ENCODE results near the gene NEAT1. TPM values are rescaled to one million over a fixed set of nuclear protein-coding genes. Genes with fewer than 3 reads are reported as not detected.

NEAT1 gene
- total RNA-seq, 6 experiments from 2014 or later: 202 to 1,225 (median 767) TPM

- H3K4me1 ChIP-seq: peaks cover 0 to 10% (median 2%) of the 10 kb centered on the region in 4 donors
Observed at GRCh38 chr11:65392186-65392829, 30.3 kb upstream of the NEAT1 start.

DNA sequence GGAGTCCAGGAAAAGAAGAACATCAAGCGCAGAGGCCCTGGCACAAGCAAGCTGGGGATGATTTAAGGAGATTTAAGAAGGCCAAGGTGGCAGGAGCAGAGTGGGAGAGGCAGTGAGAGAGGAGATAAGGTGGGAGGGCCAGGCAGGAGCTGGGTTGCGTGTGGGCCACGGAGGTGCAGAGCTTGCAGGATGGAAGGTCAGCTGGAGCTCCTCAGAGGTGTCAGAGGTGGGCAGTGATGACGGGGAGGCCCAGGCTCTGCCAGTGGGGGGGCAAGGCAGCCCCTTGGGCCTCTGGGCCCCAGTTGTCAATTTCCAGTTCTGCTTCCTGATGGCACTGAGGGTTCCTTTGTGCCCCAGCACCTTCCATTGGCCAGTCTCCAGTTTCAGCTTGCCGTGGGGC is 29.7 kb upstream of the NEAT1 start:
- ATAC-seq (no peak), DNase-seq (no peak)
- H3K27me3 ChIP-seq: no peaks in the 10 kb centered on the region
- H3K4me3 ChIP-seq: no peak overlapping the region
- H3K9me3 ChIP-seq: no peaks in the 10 kb centered on the region
- intact Hi-C loops (cut with DNase I): loop anchor here in 1 of 2 donors (5.0 kb wide), 1 partner anchor 36 kb away; no protein-coding TSS in a partner anchor
- peaks cover 0 to 10% (median 0%) of the 10 kb centered on the region in 4 donors for H3K4me1 ChIP-seq
- no peak for TF ChIP-seq POLR2A (IDR thresholded peaks at IDR 0.05)
- no peak for TF ChIP-seq CTCF (IDR thresholded peaks at IDR 0.05)
- WGBS (ENCODE audit: insufficient coverage, low coverage, low lambda C conversion rate, missing lambda C conversion rate): 82% methylated on average over 3 of the region's 5 CpGs
- H3K27ac ChIP-seq: no peak overlapping the region
- peaks cover 0 to 11% (median 5%) of the 10 kb centered on the region in 4 donors for H3K36me3 ChIP-seq

More at GRCh38 chr11:65392186-65392829, 30.3 kb upstream of the NEAT1 start:
- intact Hi-C loops (cut with DNase I): loop anchor here in 1 of 2 donors (5.0 kb wide), 1 partner anchor 35 kb away; no protein-coding TSS in a partner anchor
- TF ChIP-seq POLR2A (IDR thresholded peaks at IDR 0.05) (no peak), CTCF (IDR thresholded peaks at IDR 0.05) (no peak)
- DNase-seq (peak in 1 of 3 donors; percentile 50), ATAC-seq (no peak)
- H3K27me3 ChIP-seq: no peaks in the 10 kb centered on the region
- H3K27ac ChIP-seq: peak overlapping the region in 1 of 3 donors; percentile 33
- H3K36me3 ChIP-seq: peaks cover 0 to 11% (median 5%) of the 10 kb centered on the region in 4 donors
- H3K4me3 ChIP-seq: no peak overlapping the region
- no peaks in the 10 kb centered on the region for H3K9me3 ChIP-seq
- 100% methylated on average over 2 of the region's 13 CpGs for WGBS (ENCODE audit: insufficient coverage, low coverage, low lambda C conversion rate, missing lambda C conversion rate)

DNA sequence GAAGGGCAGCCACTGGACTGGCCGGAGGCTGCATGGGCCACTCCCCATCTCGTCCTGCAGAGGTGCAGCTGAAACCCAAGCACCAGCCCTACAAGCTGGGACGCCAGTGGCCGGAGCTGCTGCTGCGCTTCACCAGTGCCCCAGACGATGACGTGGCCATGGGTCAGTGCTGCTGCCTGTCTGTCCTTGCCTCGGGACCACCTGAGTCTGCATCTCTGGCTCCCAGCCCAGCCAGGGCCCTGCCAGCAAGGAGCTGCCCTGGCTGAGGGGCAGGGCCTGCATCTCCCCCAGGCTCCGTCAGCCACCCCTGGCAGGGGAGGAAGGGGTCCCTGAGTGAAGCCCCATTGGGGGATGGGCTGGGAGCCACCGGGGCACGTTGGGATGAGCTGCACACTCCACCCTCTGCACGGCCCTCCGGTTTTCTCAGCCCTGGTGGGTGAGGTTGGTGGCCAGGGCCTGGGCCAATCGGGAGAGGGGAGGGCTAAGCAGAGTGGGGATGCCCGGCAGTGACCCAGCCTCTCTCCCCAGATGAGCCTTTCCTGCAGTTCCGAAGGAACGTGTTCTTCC is 29.0 kb upstream of the NEAT1 start:
- intact Hi-C loops (cut with DNase I): loop anchor here in 1 of 2 donors (5.0 kb wide), 1 partner anchor 36 kb away; no protein-coding TSS in a partner anchor
- H3K9me3 ChIP-seq: no peaks in the 10 kb centered on the region
- WGBS (ENCODE audit: insufficient coverage, low coverage, low lambda C conversion rate, missing lambda C conversion rate): no CpG with 5 or more reads among the region's 17 CpGs
- no peak overlapping the region for H3K27ac ChIP-seq
- H3K4me1 ChIP-seq: peaks cover 0 to 3% (median 0%) of the 10 kb centered on the region in 4 donors
- TF ChIP-seq POLR2A (IDR thresholded peaks at IDR 0.05) (no peak), CTCF (IDR thresholded peaks at IDR 0.05) (no peak)
- ATAC-seq: no peak
- H3K27me3 ChIP-seq: no peaks in the 10 kb centered on the region
- peaks cover 0 to 11% (median 5%) of the 10 kb centered on the region in 4 donors for H3K36me3 ChIP-seq
- peak in 2 of 3 donors; percentile 46 to 54 for DNase-seq
- no peak overlapping the region for H3K4me3 ChIP-seq

DNA sequence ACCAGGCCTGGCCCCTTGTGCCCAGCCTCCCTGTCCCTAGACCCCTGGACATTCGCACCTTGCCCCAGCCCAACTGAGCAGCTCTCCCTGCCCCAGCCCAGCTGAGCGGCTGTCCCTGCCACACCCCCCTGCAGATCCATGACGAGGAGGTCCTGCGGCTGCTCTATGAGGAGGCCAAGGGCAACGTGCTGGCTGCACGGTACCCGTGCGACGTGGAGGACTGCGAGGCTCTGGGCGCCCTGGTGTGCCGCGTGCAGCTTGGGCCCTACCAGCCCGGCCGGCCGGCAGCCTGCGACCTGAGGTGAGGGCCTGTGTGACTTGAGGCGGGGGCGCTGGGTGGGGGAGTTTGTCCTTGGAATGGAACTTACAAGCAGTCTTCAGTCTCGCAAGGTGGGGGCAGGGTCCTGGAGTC is 28.5 kb upstream of the NEAT1 start:
- peaks cover 0 to 11% (median 5%) of the 10 kb centered on the region in 4 donors for H3K36me3 ChIP-seq
- ATAC-seq: no peak

More for the DNA sequence above, 28.5 kb upstream of the NEAT1 start:
- WGBS (ENCODE audit: insufficient coverage, low coverage, low lambda C conversion rate, missing lambda C conversion rate): 100% methylated on average over 1 of the region's 20 CpGs
- H3K4me1 ChIP-seq: no peaks in the 10 kb centered on the region
- no peaks in the 10 kb centered on the region for H3K27me3 ChIP-seq
- TF ChIP-seq POLR2A (IDR thresholded peaks at IDR 0.05) (no peak), CTCF (IDR thresholded peaks at IDR 0.05) (no peak)
- H3K27ac ChIP-seq: no peak overlapping the region
- H3K9me3 ChIP-seq: no peaks in the 10 kb centered on the region
- peak in 1 of 3 donors; percentile 55 for DNase-seq
- intact Hi-C loops (cut with DNase I): loop anchor here in 1 of 2 donors (5.0 kb wide), 1 partner anchor 37 kb away; no protein-coding TSS in a partner anchor
- no peak overlapping the region for H3K4me3 ChIP-seq
